ENCODE measurements around the gene NSUN7. TPM values are rescaled to one million over a fixed set of nuclear protein-coding genes. Genes with fewer than 3 reads are reported as not detected.

The NSUN7 gene
- total RNA-seq, 1 donor = under 0.01 TPM

GRCh38 chr4:40848251-40848650 lies 98.5 kb downstream of the NSUN7 start:
- H3K36me3 ChIP-seq (ENCODE audit: insufficient read depth, low read length) = no peaks in the 10 kb centered on the region
- no peak for DNase-seq (ENCODE audit: insufficient read length, low spot score, missing footprints)
- no peak overlapping the region for H2AFZ ChIP-seq (ENCODE audit: low read length)
- no peak for TF ChIP-seq CTCF (IDR thresholded peaks at IDR 0.05; ENCODE audit: extremely low read depth, low read depth, low read length)
- no peaks in the 10 kb centered on the region for H3K9me3 ChIP-seq (ENCODE audit: low read depth, low read length)
- no peaks in the 10 kb centered on the region for H3K27me3 ChIP-seq (ENCODE audit: insufficient read depth, low read length)
- peaks cover 8% of the 10 kb centered on the region for H3K4me1 ChIP-seq (ENCODE audit: insufficient read depth, low read length)
- H3K4me3 ChIP-seq (ENCODE audit: insufficient read depth, low read length) = no peak overlapping the region
- no peak overlapping the region for H3K4me2 ChIP-seq (ENCODE audit: insufficient read depth, low read length)
- peaks cover 8% of the 10 kb centered on the region for H4K20me1 ChIP-seq (ENCODE audit: insufficient read depth, low read length)
- no peak overlapping the region for H3K27ac ChIP-seq (ENCODE audit: low read depth, low read length)
- H3K79me2 ChIP-seq (ENCODE audit: insufficient read depth, low read length) = no peaks in the 10 kb centered on the region

GRCh38 chr4:40848940-40849339 lies 99.2 kb downstream of the NSUN7 start:
- Histone ChIP-seq H3K27me3 (ENCODE audit: insufficient read depth, low read length) (no peaks in the 10 kb centered on the region), H3K79me2 (ENCODE audit: insufficient read depth, low read length) (no peaks in the 10 kb centered on the region), H4K20me1 (ENCODE audit: insufficient read depth, low read length) (peaks cover 6% of the 10 kb centered on the region), H3K4me3 (ENCODE audit: insufficient read depth, low read length) (no peak overlapping the region), H3K4me2 (ENCODE audit: insufficient read depth, low read length) (no peak overlapping the region), H3K27ac (ENCODE audit: low read depth, low read length) (no peak overlapping the region), H3K36me3 (ENCODE audit: insufficient read depth, low read length) (no peaks in the 10 kb centered on the region), H3K9me3 (ENCODE audit: low read depth, low read length) (no peaks in the 10 kb centered on the region), H2AFZ (ENCODE audit: low read length) (no peak overlapping the region), H3K4me1 (ENCODE audit: insufficient read depth, low read length) (peaks cover 8% of the 10 kb centered on the region)
- no peak for DNase-seq (ENCODE audit: insufficient read length, low spot score, missing footprints)
- TF ChIP-seq CTCF (IDR thresholded peaks at IDR 0.05; ENCODE audit: extremely low read depth, low read depth, low read length) = no peak

GRCh38 chr4:40850496-40850895 lies 100.7 kb downstream of the NSUN7 start:
- no peak for TF ChIP-seq CTCF (IDR thresholded peaks at IDR 0.05; ENCODE audit: extremely low read depth, low read depth, low read length)
- peaks cover 8% of the 10 kb centered on the region for H3K4me1 ChIP-seq (ENCODE audit: insufficient read depth, low read length)
- H3K36me3 ChIP-seq (ENCODE audit: insufficient read depth, low read length) = no peaks in the 10 kb centered on the region
- H3K79me2 ChIP-seq (ENCODE audit: insufficient read depth, low read length) = no peaks in the 10 kb centered on the region
- H2AFZ ChIP-seq (ENCODE audit: low read length) = no peak overlapping the region
- peaks cover 6% of the 10 kb centered on the region for H4K20me1 ChIP-seq (ENCODE audit: insufficient read depth, low read length)
- H3K9me3 ChIP-seq (ENCODE audit: low read depth, low read length) = no peaks in the 10 kb centered on the region
- no peak overlapping the region for H3K4me2 ChIP-seq (ENCODE audit: insufficient read depth, low read length)
- H3K27ac ChIP-seq (ENCODE audit: low read depth, low read length) = no peak overlapping the region
- H3K27me3 ChIP-seq (ENCODE audit: insufficient read depth, low read length) = no peaks in the 10 kb centered on the region
- DNase-seq (ENCODE audit: insufficient read length, low spot score, missing footprints) = no peak
- no peak overlapping the region for H3K4me3 ChIP-seq (ENCODE audit: insufficient read depth, low read length)

GRCh38 chr4:40856277-40856839 lies 106.6 kb downstream of the NSUN7 start:
- no peaks in the 10 kb centered on the region for H3K79me2 ChIP-seq (ENCODE audit: insufficient read depth, low read length)
- no peaks in the 10 kb centered on the region for H3K27me3 ChIP-seq (ENCODE audit: insufficient read depth, low read length)
- peak overlapping the region; percentile 43 for H3K4me2 ChIP-seq (ENCODE audit: insufficient read depth, low read length)
- no peaks in the 10 kb centered on the region for H3K4me1 ChIP-seq (ENCODE audit: insufficient read depth, low read length)
- no peaks in the 10 kb centered on the region for H3K36me3 ChIP-seq (ENCODE audit: insufficient read depth, low read length)
- no peak overlapping the region for H2AFZ ChIP-seq (ENCODE audit: low read length)
- no peak overlapping the region for H3K27ac ChIP-seq (ENCODE audit: low read depth, low read length)
- H3K4me3 ChIP-seq (ENCODE audit: insufficient read depth, low read length) = no peak overlapping the region
- peaks cover 2% of the 10 kb centered on the region for H4K20me1 ChIP-seq (ENCODE audit: insufficient read depth, low read length)
- TF ChIP-seq CTCF (IDR thresholded peaks at IDR 0.05; ENCODE audit: extremely low read depth, low read depth, low read length) = no peak
- no peaks in the 10 kb centered on the region for H3K9me3 ChIP-seq (ENCODE audit: low read depth, low read length)
- DNase-seq (ENCODE audit: insufficient read length, low spot score, missing footprints) = no peak
